Superior temporal gyrus (tissue), 1 donor: ENCODE measurements around the gene IGFBP3.
A peak's percentile ranks its signal among the peaks of the same experiment; 100 is the strongest.
"Not testable (repeated sequence)": the region's sequence is repeated elsewhere in the genome, so short reads cannot be mapped to it uniquely, and the experiment has no call there.

Experiments
- DNase-seq: peaks from one replicate; pipeline ENCODE4 v3.0.0-alpha.2; 2016; ENCODE audit errors: extremely low spot score

Gene IGFBP3, protein sequence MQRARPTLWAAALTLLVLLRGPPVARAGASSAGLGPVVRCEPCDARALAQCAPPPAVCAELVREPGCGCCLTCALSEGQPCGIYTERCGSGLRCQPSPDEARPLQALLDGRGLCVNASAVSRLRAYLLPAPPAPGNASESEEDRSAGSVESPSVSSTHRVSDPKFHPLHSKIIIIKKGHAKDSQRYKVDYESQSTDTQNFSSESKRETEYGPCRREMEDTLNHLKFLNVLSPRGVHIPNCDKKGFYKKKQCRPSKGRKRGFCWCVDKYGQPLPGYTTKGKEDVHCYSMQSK

GRCh38 chr7:45920502-45921380 lies at the start of gene IGFBP3:
TSS of gene IGFBP3 (minus strand) at chr7:45921272. CDS start at chr7:45921140, 132 bp downstream.
- peak; percentile 29 for DNase-seq

GRCh38 chr7:45970454-45970853 lies 49.4 kb upstream of the IGFBP3 start:
- DNase-seq, result no peak

- no peak for DNase-seq
These were observed 48.9 kb upstream of the IGFBP3 start for GRCh38 chr7:45969940-45970339.

- DNase-seq, result no peak
These were observed 47.9 kb upstream of the IGFBP3 start for GRCh38 chr7:45968856-45969541.

GRCh38 chr7:45968312-45968711 lies 47.2 kb upstream of the IGFBP3 start:
- DNase-seq, result no peak

- DNase-seq, result no peak
These were observed 46.6 kb upstream of the IGFBP3 start for GRCh38 chr7:45967591-45968157.

GRCh38 chr7:45962861-45963260 lies 41.8 kb upstream of the IGFBP3 start:
- no peak for DNase-seq

DNA sequence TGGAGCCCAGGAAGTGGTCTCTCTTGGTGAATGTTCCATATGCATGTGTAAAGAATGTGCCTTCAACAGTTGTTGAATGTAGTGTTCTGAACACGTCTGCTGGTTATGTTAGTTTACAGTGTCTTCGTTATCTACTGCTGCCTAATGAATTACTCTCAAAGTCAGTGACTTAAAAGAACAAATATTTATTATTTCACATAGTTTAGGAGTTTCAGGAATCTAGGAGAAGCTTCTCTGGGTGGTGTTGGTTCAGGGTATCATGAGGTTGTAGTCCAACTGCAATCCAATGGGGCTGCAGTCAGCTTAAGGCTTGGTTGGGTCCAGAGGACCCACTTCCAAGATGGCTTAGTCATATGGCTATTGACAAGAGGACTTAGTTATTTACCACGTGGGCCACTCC lies 36.6 kb upstream of the IGFBP3 start:
- no peak for DNase-seq

- DNase-seq, result no peak
These were observed 34.2 kb upstream of the IGFBP3 start for GRCh38 chr7:45955286-45955685.

DNA sequence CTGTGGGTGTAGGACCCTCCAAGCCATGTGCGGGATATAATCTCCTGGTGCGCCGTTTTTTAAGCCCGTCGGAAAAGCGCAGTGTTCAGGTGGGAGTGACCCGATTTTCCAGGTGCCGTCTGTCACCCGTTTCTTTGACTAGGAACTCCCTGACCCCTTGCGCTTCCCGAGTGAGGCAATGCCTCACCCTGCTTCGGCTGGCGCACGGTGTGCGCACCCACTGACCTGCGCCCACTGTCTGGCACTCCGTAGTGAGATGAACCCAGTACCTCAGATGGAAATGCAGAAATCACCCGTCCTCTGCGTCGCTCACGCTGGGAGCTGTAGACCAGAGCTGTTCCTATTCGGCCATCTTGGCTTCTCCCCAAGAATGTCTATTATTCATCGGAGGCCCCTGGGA lies 32.0 kb upstream of the IGFBP3 start:
- not testable (repeated sequence) for DNase-seq

GRCh38 chr7:45944058-45944457 lies 23.0 kb upstream of the IGFBP3 start:
- DNase-seq, result no peak

- DNase-seq, result no peak
These were observed 19.9 kb upstream of the IGFBP3 start for GRCh38 chr7:45940939-45941338.

- DNase-seq, result not testable (repeated sequence)
These were observed 19.2 kb upstream of the IGFBP3 start for GRCh38 chr7:45940237-45940781.

DNA sequence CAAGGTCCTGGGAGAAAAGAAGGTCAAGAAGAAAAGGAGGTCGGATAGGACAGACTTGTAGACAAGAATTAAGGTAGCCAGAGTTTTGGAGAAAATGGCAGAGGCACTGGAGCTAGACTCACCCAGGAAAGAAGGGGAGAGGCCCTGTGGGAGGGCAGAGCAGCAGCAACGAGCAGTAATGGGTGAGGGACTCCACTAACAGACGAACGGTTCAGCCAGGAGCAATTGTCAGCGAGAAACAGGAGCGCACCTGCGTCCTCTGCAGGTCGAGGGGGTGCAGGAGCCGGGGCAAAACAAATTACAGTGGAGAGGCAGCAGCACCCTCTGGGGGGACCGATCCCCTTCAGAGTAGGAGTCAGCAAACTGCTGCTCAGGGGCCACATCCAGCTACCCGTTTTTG lies 18.5 kb upstream of the IGFBP3 start:
- DNase-seq, result no peak

GRCh38 chr7:45938626-45939302 lies 17.7 kb upstream of the IGFBP3 start:
- DNase-seq, result no peak

- DNase-seq, result no peak
These were observed 16.8 kb upstream of the IGFBP3 start for GRCh38 chr7:45937862-45938261.

DNA sequence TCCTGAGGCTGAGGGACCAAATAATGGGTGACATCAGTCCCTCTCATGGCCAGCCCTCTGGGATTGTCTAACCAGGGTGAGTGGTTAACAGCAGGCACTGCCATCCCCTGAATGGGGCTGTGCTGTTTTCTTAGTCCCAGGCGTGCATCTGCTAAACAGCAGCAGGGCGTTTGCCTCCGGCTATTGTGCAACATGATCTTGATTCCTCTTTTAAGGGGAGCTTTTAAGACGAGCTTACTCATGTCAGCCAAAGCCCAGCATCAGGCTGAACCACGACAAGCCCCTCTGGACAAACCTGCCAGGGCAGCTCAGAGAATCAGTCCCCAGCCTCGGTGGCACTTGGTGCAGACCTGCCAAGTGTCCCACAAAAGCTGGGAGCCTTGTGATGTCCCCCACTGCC lies 16.2 kb upstream of the IGFBP3 start:
- no peak for DNase-seq

- DNase-seq, result no peak
These were observed 9.9 kb upstream of the IGFBP3 start for GRCh38 chr7:45930967-45931366.

DNA sequence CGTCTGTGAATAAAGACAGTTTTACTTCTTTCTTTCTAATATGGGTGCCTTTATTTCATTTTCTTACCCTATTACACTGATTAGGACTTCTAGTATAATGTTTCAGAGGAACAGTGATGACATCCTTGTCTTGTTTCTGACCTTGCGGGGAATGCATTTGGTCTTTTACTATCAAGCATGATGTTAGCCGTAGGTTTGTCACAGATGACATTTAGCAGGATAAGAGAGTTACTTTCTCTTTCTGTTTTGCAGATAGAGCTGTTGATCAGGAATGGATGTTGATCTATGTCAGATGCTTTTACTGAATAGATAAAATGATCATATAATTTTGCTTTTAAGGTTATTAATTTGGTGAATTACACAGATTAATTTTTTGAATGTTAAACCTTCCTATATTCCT lies 6.6 kb upstream of the IGFBP3 start:
- no peak for DNase-seq

- DNase-seq, result no peak
These were observed 3.2 kb upstream of the IGFBP3 start for GRCh38 chr7:45924283-45924682.

DNA sequence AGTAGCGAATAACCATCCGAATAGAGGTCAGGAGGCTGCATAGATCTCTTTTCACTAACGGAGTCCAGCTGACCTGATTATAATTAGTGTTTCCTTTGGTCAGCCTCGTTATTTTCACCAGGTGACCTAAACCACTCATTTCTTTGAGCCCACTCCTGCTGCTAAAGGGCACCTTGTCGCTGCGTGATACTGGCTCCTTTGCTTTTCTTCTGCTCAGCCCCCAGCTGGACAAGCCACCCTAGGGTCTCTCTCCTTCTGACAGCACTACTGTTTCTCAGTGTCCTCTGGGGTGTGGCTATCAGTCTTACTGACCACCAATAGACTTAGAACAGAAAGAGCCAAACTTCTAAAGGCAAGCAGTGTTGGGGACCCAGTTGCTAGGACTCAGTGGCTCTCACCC lies 2.7 kb upstream of the IGFBP3 start:
- DNase-seq, result no peak
